Cardiac muscle cell (in vitro differentiated cells and primary cell): ENCODE measurements around the gene HMOX1. TPM values are rescaled to one million over a fixed set of nuclear protein-coding genes. Genes with fewer than 3 reads are reported as not detected.

Experiments
- DNase-seq, 2 donors: peaks; one replicate each; pipeline versions ENCODE4 v3.0.0 to v3.0.0-alpha.2; 2010 to 2017; ENCODE audit warnings: low read depth in 1 of 2, low spot score in 1 of 2
- H3K27ac ChIP-seq: fragments of 200-600 bp; sonication (generic); 2 replicates; pipeline ENCODE4 v1.5.1; 2016
- H3K27me3 ChIP-seq: fragments of 200-600 bp; sonication (generic); 2 replicates; pipeline ENCODE4 v1.6.0; 2016; ENCODE audit warnings: control low read depth
- H3K36me3 ChIP-seq: fragments of 200-600 bp; sonication (generic); 2 replicates; pipeline ENCODE4 v1.5.1; 2016; ENCODE audit warnings: control low read depth
- H3K4me1 ChIP-seq: fragments of 200-600 bp; sonication (generic); 2 replicates; pipeline ENCODE4 v1.8.1; 2017; ENCODE audit warnings: low read depth, mild to moderate bottlenecking, mixed run types
- H3K4me3 ChIP-seq: fragments of 200-600 bp; sonication (generic); 2 replicates; pipeline ENCODE4 v1.5.1; 2016; ENCODE audit warnings: mild to moderate bottlenecking
- H3K9me3 ChIP-seq: fragments of 200-600 bp; sonication (generic); 2 replicates; pipeline ENCODE4 v1.5.1; 2017; ENCODE audit warnings: low read depth, mild to moderate bottlenecking, control low read depth
- CTCF ChIP-seq: IDR thresholded peaks from 2 replicates; pipeline ENCODE4 v1.5.1; 2012; ENCODE audit warnings: low read depth, mild to moderate bottlenecking, low read length
- polyA plus RNA-seq: library from polyadenylated mRNA; unstranded; fragments of >200 nt; fragmentation: Nextera tagmentation; extraction: Ambion mirVana; gene quantifications from 2 replicates; pipeline ENCODE4 v1.2.1, GENCODE V29; 2016
- total RNA-seq: library from RNA; depleted of rRNA; stranded (reverse); fragments of >200 nt; gene quantifications from 2 replicates; pipeline ENCODE4 v1.2.3, GENCODE V29; 2016

The HMOX1 gene
- total and polyA plus RNA-seq, 2 experiments from 2014 or later: 1.6 to 2.1 TPM

GRCh38 chr22:35344956-35345690 lies 35.8 kb upstream of the HMOX1 start:
- TF ChIP-seq CTCF: no peak
- no peak overlapping the region for H3K27ac ChIP-seq
- H3K4me3 ChIP-seq: no peak overlapping the region
- DNase-seq: no peak
- H3K4me1 ChIP-seq: peaks cover 6% of the 10 kb centered on the region
- H3K27me3 ChIP-seq: no peaks in the 10 kb centered on the region
- peaks cover 7% of the 10 kb centered on the region for H3K36me3 ChIP-seq
- H3K9me3 ChIP-seq: no peaks in the 10 kb centered on the region

- Histone ChIP-seq H3K9me3 (no peaks in the 10 kb centered on the region), H3K4me3 (no peak overlapping the region), H3K36me3 (peaks cover 5% of the 10 kb centered on the region), H3K4me1 (peaks cover 6% of the 10 kb centered on the region), H3K27ac (no peak overlapping the region), H3K27me3 (no peaks in the 10 kb centered on the region)
- no peak for DNase-seq
- TF ChIP-seq CTCF: no peak
Measured at GRCh38 chr22:35345808-35346505, 34.9 kb upstream of the HMOX1 start.

- no peak overlapping the region for H3K27ac ChIP-seq
- no peak for TF ChIP-seq CTCF
- peaks cover 3% of the 10 kb centered on the region for H3K36me3 ChIP-seq
- peaks cover 10% of the 10 kb centered on the region for H3K4me1 ChIP-seq
- no peaks in the 10 kb centered on the region for H3K27me3 ChIP-seq
- DNase-seq: no peak
- H3K4me3 ChIP-seq: no peak overlapping the region
- no peaks in the 10 kb centered on the region for H3K9me3 ChIP-seq
Measured at GRCh38 chr22:35346596-35347220, 34.2 kb upstream of the HMOX1 start.

GRCh38 chr22:35347462-35347861 lies 33.4 kb upstream of the HMOX1 start:
- peaks cover 3% of the 10 kb centered on the region for H3K36me3 ChIP-seq
- TF ChIP-seq CTCF: no peak
- H3K27me3 ChIP-seq: no peaks in the 10 kb centered on the region
- H3K4me1 ChIP-seq: peaks cover 10% of the 10 kb centered on the region
- no peak for DNase-seq
- no peak overlapping the region for H3K27ac ChIP-seq
- H3K4me3 ChIP-seq: no peak overlapping the region
- no peaks in the 10 kb centered on the region for H3K9me3 ChIP-seq

- Histone ChIP-seq H3K36me3 (peaks cover 3% of the 10 kb centered on the region), H3K9me3 (no peaks in the 10 kb centered on the region), H3K4me1 (peaks cover 10% of the 10 kb centered on the region), H3K27me3 (no peaks in the 10 kb centered on the region), H3K27ac (no peak overlapping the region), H3K4me3 (no peak overlapping the region)
- no peak for TF ChIP-seq CTCF
- DNase-seq: no peak
Measured at GRCh38 chr22:35348026-35348590, 32.8 kb upstream of the HMOX1 start.
